ENCODE data around the gene FOXJ3. TPM values are rescaled to one million over a fixed set of nuclear protein-coding genes. Genes with fewer than 3 reads are reported as not detected.

FOXJ3 gene
- total and polyA plus RNA-seq, 2 of the 13 experiments (the other 11 are each of a cell fraction or from before 2014, with no cell fraction given), result 16.6 to 48.5 TPM

DNA sequence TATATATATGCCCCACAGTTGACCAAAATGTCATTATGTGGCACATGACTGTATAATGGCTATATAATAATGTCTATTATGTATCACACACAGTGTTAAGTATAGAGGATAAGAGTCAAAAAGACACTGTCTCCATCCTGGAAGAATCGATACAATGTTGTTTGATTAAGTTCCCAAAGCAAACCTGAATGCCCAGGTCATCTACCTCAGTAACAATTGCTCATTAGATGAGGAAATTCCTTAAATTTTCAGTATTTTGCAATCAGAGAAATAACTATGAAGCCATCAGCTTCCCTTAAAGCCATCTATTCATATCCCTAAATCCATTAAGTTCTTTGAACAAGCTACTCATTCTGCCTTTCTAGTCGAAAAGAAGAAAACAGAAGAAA is 10.0 kb downstream of the FOXJ3 start (continued):
- TF ChIP-seq ZKSCAN1 (IDR thresholded peaks at IDR 0.05; ENCODE audit: low read length), result no peak
- no peak for TF ChIP-seq CREB1 (IDR thresholded peaks at IDR 0.05)
- peak; percentile 56 for TF ChIP-seq CREB1 (CRISPR knock-in tag; IDR thresholded peaks at IDR 0.05)
- peak; percentile 83 for TF ChIP-seq GATAD2A (CRISPR knock-in tag; IDR thresholded peaks at IDR 0.05)
- TF ChIP-seq, protein P1, sequence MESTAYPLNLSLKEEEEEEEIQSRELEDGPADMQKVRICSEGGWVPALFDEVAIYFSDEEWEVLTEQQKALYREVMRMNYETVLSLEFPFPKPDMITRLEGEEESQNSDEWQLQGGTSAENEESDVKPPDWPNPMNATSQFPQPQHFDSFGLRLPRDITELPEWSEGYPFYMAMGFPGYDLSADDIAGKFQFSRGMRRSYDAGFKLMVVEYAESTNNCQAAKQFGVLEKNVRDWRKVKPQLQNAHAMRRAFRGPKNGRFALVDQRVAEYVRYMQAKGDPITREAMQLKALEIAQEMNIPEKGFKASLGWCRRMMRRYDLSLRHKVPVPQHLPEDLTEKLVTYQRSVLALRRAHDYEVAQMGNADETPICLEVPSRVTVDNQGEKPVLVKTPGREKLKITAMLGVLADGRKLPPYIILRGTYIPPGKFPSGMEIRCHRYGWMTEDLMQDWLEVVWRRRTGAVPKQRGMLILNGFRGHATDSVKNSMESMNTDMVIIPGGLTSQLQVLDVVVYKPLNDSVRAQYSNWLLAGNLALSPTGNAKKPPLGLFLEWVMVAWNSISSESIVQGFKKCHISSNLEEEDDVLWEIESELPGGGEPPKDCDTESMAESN (CRISPR knock-in tag; conservative IDR thresholded peaks at IDR 0.05), result no peak
- TF ChIP-seq, protein P2, sequence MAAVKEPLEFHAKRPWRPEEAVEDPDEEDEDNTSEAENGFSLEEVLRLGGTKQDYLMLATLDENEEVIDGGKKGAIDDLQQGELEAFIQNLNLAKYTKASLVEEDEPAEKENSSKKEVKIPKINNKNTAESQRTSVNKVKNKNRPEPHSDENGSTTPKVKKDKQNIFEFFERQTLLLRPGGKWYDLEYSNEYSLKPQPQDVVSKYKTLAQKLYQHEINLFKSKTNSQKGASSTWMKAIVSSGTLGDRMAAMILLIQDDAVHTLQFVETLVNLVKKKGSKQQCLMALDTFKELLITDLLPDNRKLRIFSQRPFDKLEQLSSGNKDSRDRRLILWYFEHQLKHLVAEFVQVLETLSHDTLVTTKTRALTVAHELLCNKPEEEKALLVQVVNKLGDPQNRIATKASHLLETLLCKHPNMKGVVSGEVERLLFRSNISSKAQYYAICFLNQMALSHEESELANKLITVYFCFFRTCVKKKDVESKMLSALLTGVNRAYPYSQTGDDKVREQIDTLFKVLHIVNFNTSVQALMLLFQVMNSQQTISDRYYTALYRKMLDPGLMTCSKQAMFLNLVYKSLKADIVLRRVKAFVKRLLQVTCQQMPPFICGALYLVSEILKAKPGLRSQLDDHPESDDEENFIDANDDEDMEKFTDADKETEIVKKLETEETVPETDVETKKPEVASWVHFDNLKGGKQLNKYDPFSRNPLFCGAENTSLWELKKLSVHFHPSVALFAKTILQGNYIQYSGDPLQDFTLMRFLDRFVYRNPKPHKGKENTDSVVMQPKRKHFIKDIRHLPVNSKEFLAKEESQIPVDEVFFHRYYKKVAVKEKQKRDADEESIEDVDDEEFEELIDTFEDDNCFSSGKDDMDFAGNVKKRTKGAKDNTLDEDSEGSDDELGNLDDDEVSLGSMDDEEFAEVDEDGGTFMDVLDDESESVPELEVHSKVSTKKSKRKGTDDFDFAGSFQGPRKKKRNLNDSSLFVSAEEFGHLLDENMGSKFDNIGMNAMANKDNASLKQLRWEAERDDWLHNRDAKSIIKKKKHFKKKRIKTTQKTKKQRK (IDR thresholded peaks at IDR 0.05; ENCODE audit: low read length), result no peak
- no peak for TF ChIP-seq ZKSCAN5 (CRISPR knock-in tag; IDR thresholded peaks at IDR 0.05)
- no peak for TF ChIP-seq ZNF180 (CRISPR knock-in tag; IDR thresholded peaks at IDR 0.05; ENCODE audit: borderline replicate concordance, low read depth)
- no peak for TF ChIP-seq KLF16 (CRISPR knock-in tag; IDR thresholded peaks at IDR 0.05)
- peak; percentile 75; the same call in 1 of the 2 replicates for TF ChIP-seq SOX5 (CRISPR knock-in tag; IDR thresholded peaks at IDR 0.05; ENCODE audit: borderline replicate concordance)
- TF ChIP-seq ZFP37 (CRISPR knock-in tag; IDR thresholded peaks at IDR 0.05; ENCODE audit: borderline replicate concordance), result no peak
- TF ChIP-seq NCOR1 (IDR thresholded peaks at IDR 0.05; ENCODE audit: borderline replicate concordance, low read length), result no peak
- no peak for TF ChIP-seq BRD4 (CRISPR knock-in tag; IDR thresholded peaks at IDR 0.05)
- peak; percentile 85 for TF ChIP-seq RARA (CRISPR knock-in tag; IDR thresholded peaks at IDR 0.05)
- no peak for TF ChIP-seq BRCA1 (CRISPR knock-in tag; IDR thresholded peaks at IDR 0.05)
- no peak for TF ChIP-seq SMARCC2 (IDR thresholded peaks at IDR 0.05)
- no peak for TF ChIP-seq CCDC6 (CRISPR knock-in tag; IDR thresholded peaks at IDR 0.05)
- no peak for TF ChIP-seq ZNF296 (CRISPR knock-in tag; conservative IDR thresholded peaks at IDR 0.05)
- TF ChIP-seq, protein P3, sequence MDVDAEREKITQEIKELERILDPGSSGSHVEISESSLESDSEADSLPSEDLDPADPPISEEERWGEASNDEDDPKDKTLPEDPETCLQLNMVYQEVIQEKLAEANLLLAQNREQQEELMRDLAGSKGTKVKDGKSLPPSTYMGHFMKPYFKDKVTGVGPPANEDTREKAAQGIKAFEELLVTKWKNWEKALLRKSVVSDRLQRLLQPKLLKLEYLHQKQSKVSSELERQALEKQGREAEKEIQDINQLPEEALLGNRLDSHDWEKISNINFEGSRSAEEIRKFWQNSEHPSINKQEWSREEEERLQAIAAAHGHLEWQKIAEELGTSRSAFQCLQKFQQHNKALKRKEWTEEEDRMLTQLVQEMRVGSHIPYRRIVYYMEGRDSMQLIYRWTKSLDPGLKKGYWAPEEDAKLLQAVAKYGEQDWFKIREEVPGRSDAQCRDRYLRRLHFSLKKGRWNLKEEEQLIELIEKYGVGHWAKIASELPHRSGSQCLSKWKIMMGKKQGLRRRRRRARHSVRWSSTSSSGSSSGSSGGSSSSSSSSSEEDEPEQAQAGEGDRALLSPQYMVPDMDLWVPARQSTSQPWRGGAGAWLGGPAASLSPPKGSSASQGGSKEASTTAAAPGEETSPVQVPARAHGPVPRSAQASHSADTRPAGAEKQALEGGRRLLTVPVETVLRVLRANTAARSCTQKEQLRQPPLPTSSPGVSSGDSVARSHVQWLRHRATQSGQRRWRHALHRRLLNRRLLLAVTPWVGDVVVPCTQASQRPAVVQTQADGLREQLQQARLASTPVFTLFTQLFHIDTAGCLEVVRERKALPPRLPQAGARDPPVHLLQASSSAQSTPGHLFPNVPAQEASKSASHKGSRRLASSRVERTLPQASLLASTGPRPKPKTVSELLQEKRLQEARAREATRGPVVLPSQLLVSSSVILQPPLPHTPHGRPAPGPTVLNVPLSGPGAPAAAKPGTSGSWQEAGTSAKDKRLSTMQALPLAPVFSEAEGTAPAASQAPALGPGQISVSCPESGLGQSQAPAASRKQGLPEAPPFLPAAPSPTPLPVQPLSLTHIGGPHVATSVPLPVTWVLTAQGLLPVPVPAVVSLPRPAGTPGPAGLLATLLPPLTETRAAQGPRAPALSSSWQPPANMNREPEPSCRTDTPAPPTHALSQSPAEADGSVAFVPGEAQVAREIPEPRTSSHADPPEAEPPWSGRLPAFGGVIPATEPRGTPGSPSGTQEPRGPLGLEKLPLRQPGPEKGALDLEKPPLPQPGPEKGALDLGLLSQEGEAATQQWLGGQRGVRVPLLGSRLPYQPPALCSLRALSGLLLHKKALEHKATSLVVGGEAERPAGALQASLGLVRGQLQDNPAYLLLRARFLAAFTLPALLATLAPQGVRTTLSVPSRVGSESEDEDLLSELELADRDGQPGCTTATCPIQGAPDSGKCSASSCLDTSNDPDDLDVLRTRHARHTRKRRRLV (CRISPR knock-in tag; IDR thresholded peaks at IDR 0.05), result no peak
- peak; percentile 82; the same call in 1 of the 2 replicates for TF ChIP-seq MIXL1 (CRISPR knock-in tag; IDR thresholded peaks at IDR 0.05)
- TF ChIP-seq GFI1 (CRISPR knock-in tag; IDR thresholded peaks at IDR 0.05; ENCODE audit: borderline replicate concordance), result no peak; the same call in 1 of the 2 replicates
- TF ChIP-seq PHF5A (CRISPR knock-in tag; IDR thresholded peaks at IDR 0.05; ENCODE audit: low read depth, unreplicated experiment), result no peak
- TF ChIP-seq ZFP1 (CRISPR knock-in tag; IDR thresholded peaks at IDR 0.05), result no peak
- no peak for TF ChIP-seq JARID2 (CRISPR knock-in tag; IDR thresholded peaks at IDR 0.05; ENCODE audit: insufficient replicate concordance)
